Bronchial epithelial cell (primary cell): Measurements from ENCODE around the gene UCHL1. TPM values are rescaled to one million over a fixed set of nuclear protein-coding genes. Genes with fewer than 3 reads are reported as not detected.

Experiments
- DNase-seq: peaks from one replicate; pipeline ENCODE4 v3.0.0-alpha.2; 2010; ENCODE audit warnings: low read depth
- FAIRE-seq: peaks from 2 replicates; lab custom pipeline; 2011; peaks lifted over from hg19 to GRCh38; lab: Jason Lieb, UNC
- H3K27me3 ChIP-seq: 2 replicates; pipeline ENCODE4 v1.5.1; 2011; ENCODE audit warnings: low read length; ENCODE audit not compliant: control insufficient read depth, insufficient read depth
- H3K36me3 ChIP-seq: 2 replicates; pipeline ENCODE4 v1.5.1; 2011; ENCODE audit warnings: low read length; ENCODE audit not compliant: control insufficient read depth, insufficient read depth
- H3K4me3 ChIP-seq: 2 replicates; pipeline ENCODE4 v1.5.1; 2011; ENCODE audit warnings: mild to moderate bottlenecking, low read depth, low read length, control low read depth
- CTCF ChIP-seq: IDR thresholded peaks from 2 replicates; pipeline ENCODE4 v1.5.1; 2011; ENCODE audit warnings: mild to moderate bottlenecking, moderate library complexity, low read length, control low read depth, inconsistent platforms; ENCODE audit not compliant: insufficient read depth, severe bottlenecking
- total RNA-seq: library from RNA; depleted of rRNA; stranded (reverse); fragments of >200 nt; gene quantifications from 2 replicates; pipeline ENCODE4 v1.2.1, GENCODE V29; 2014

The UCHL1 gene
- total RNA-seq, 1 donor from 2014 or later: 28.4 TPM

- DNase-seq: peak; percentile 52
- TF ChIP-seq CTCF: peak; percentile 45
- Histone ChIP-seq H3K36me3 (no peaks in the 10 kb centered on the region), H3K27me3 (peaks cover 9% of the 10 kb centered on the region), H3K4me3 (no peak overlapping the region)
- no peak for FAIRE-seq
Observed at GRCh38 chr4:41258783-41259182, 2.1 kb downstream of the UCHL1 start.

DNA sequence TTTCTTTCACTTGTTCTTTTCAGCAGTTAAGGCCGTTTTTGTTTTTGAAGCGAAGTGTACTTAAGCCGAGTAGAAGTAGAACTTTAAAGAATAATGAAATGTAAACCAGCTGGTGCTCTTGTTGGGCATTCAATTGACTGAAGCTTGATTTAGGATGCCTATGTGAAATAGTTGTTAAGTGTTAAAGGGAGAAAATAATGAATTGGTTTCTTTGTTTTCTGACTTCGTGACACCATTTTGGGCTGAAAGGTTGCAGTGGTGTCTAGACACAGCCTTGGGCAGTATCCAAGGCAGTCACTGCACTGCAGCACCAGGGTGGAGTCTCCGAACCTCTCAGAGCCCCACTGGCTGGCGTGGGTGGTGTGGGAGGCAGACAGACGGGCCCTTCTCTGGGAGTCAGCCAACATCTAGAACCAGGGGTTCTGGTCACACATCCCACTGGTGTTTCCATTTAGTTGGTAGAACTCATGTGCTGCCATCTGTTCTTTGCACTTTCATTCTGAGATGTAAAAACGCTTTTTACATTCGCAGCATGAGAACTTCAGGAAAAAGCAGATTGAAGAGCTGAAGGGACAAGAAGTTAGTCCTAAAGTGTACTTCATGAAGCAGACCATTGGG, 3.5 kb downstream of the UCHL1 start:
- no peak for TF ChIP-seq CTCF
- H3K27me3 ChIP-seq: peaks cover 9% of the 10 kb centered on the region
- H3K36me3 ChIP-seq: no peaks in the 10 kb centered on the region
- DNase-seq (no peak), FAIRE-seq (peak; percentile 13)
- H3K4me3 ChIP-seq: no peak overlapping the region

DNA sequence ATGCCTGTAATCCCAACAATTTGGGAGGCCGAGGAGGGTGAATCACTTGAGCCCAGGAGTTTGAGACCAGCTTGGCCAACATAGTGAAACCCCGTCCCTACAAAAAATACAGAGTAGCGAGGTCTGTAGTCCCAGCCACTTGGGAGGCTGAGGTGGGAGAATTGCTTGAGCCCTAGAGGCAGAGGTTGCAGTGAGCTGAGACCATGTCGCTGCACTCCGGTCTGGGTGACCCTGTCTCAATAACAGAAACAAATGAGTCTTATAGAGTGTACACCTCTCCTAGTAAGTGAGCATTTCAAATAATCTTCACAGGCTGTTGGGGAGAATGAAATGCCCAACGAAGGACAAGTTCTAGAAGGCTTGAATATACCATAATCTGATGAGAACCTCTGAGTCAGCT, 5.5 kb downstream of the UCHL1 start:
- H3K4me3 ChIP-seq: no peak overlapping the region
- FAIRE-seq (no peak), DNase-seq (no peak)
- H3K36me3 ChIP-seq: no peaks in the 10 kb centered on the region
- H3K27me3 ChIP-seq: peaks cover 2% of the 10 kb centered on the region
- no peak for TF ChIP-seq CTCF

- no peak for TF ChIP-seq CTCF
- H3K36me3 ChIP-seq: no peaks in the 10 kb centered on the region
- no peak for FAIRE-seq
- H3K27me3 ChIP-seq: no peaks in the 10 kb centered on the region
- H3K4me3 ChIP-seq: no peak overlapping the region
- no peak for DNase-seq
Observed at GRCh38 chr4:41264212-41264611, 7.5 kb downstream of the UCHL1 start.

- no peaks in the 10 kb centered on the region for H3K36me3 ChIP-seq
- H3K27me3 ChIP-seq: no peaks in the 10 kb centered on the region
- TF ChIP-seq CTCF: no peak
- DNase-seq (no peak), FAIRE-seq (peak; percentile 43)
- no peak overlapping the region for H3K4me3 ChIP-seq
Observed at GRCh38 chr4:41267997-41268396, 11.3 kb downstream of the UCHL1 start.
